IMR-90 (cell line): Measurements from ENCODE around the gene PARVB. TPM values are rescaled to one million over a fixed set of nuclear protein-coding genes. Genes with fewer than 3 reads are reported as not detected.

Experiments used
- ATAC-seq: fragments of 200-7000 bp; cut with Tn5 transposase; 2 replicates; pipeline ENCODE4 v1.9.1; 2020; ENCODE audit warnings: low read depth, mild to moderate bottlenecking, moderate library complexity
- BruUV-seq: library from RNA; stranded (reverse); fragments of 400-500 nt; replicated peaks from 2 replicates; lab custom pipeline; 2021; lab: Mats Ljungman, UMichigan
- CTCF ChIA-PET: fragments of 300-600 bp; formaldehyde crosslinking; extraction: SDS; loops from one replicate; lab custom pipeline; 2021; ENCODE audit warnings: antibody characterized with exemption; lab: Yijun Ruan, JAX
- POLR2A ChIA-PET: fragments of 300-600 bp; sonication (Branson Sonifier 250); formaldehyde crosslinking; loops from one replicate; lab custom pipeline; 2022; ENCODE audit warnings: antibody characterized with exemption; ENCODE audit not compliant: unreplicated experiment; lab: Charles Lee
- DNase-seq: peaks from one replicate; pipeline ENCODE4 v3.0.0; 2013
- H2AFZ ChIP-seq: replicated peaks from 2 replicates; pipeline ENCODE3; 2013; ENCODE audit warnings: low read length, mild to moderate bottlenecking; ENCODE audit not compliant: poor library complexity
- H2AK5ac ChIP-seq: 2 replicates; pipeline ENCODE4 v1.6.1; 2013; ENCODE audit warnings: low read depth, low read length, inconsistent platforms
- H2AK9ac ChIP-seq: replicated peaks from 2 replicates; pipeline ENCODE3; 2013; ENCODE audit warnings: mild to moderate bottlenecking, low read depth, low read length, moderate library complexity; ENCODE audit not compliant: poor library complexity
- H2BK120ac ChIP-seq: 2 replicates; pipeline ENCODE4 v1.6.1; 2013; ENCODE audit warnings: low read depth, low read length, inconsistent platforms
- H2BK15ac ChIP-seq: 3 replicates; pipeline ENCODE4 v1.6.1; 2013; ENCODE audit warnings: low read depth, low read length, inconsistent platforms
- H2BK20ac ChIP-seq: 2 replicates; pipeline ENCODE4 v1.6.1; 2013; ENCODE audit warnings: low read depth, mild to moderate bottlenecking, inconsistent platforms, low read length, moderate library complexity
- H2BK5ac ChIP-seq: 2 replicates; pipeline ENCODE4 v1.6.1; 2013; ENCODE audit warnings: mild to moderate bottlenecking, low read depth, low read length, inconsistent platforms; ENCODE audit not compliant: poor library complexity, severe bottlenecking
- H3K14ac ChIP-seq: replicated peaks from 2 replicates; pipeline ENCODE4 v1.6.1; 2013; ENCODE audit warnings: low read depth, low read length, inconsistent platforms
- H3K18ac ChIP-seq: 2 replicates; pipeline ENCODE4 v1.6.1; 2013; ENCODE audit warnings: low read depth, low read length, control low read depth
- H3K23ac ChIP-seq: 2 replicates; pipeline ENCODE4 v1.6.1; 2013; ENCODE audit warnings: low read depth, low read length, inconsistent platforms
- H3K27ac ChIP-seq: 2 replicates; pipeline ENCODE4 v1.5.1; 2013; ENCODE audit warnings: mild to moderate bottlenecking, control low read depth, low read length; ENCODE audit not compliant: insufficient read depth
- H3K27me3 ChIP-seq: 2 replicates; pipeline ENCODE4 v1.6.1; 2013; ENCODE audit warnings: low read length; ENCODE audit not compliant: control insufficient read depth, insufficient read depth
- H3K36me3 ChIP-seq: 2 replicates; pipeline ENCODE4 v1.6.1; 2013; ENCODE audit warnings: low read length, mixed read lengths; ENCODE audit not compliant: control insufficient read depth, insufficient read depth
- H3K4ac ChIP-seq: 2 replicates; pipeline ENCODE4 v1.6.1; 2013; ENCODE audit warnings: low read depth, low read length, inconsistent platforms
- H3K4me1 ChIP-seq: 2 replicates; pipeline ENCODE4 v1.6.1; 2013; ENCODE audit warnings: low read length, mixed read lengths; ENCODE audit not compliant: control insufficient read depth, insufficient read depth
- H3K4me2 ChIP-seq: 2 replicates; pipeline ENCODE4 v1.6.1; 2013; ENCODE audit warnings: low read depth, mild to moderate bottlenecking, control low read depth, low read length, moderate library complexity
- H3K4me3 ChIP-seq: 2 replicates; pipeline ENCODE4 v1.5.1; 2013; ENCODE audit warnings: low read depth, mild to moderate bottlenecking, control low read depth, low read length, moderate library complexity; ENCODE audit not compliant: insufficient read depth
- H3K56ac ChIP-seq: 2 replicates; pipeline ENCODE4 v1.6.1; 2013; ENCODE audit warnings: low read length, inconsistent platforms; ENCODE audit not compliant: insufficient read depth; ENCODE audit errors: extremely low read depth
- H3K79me1 ChIP-seq, 2 experiments: 2 replicates each; pipeline ENCODE4 v1.6.1; 2013; ENCODE audit warnings: low read length in 2 of 2, inconsistent platforms in 1 of 2, low read depth in 1 of 2
- H3K9ac ChIP-seq: 2 replicates; pipeline ENCODE4 v1.6.1; 2013; ENCODE audit warnings: low read depth, low read length, control low read depth
- H3K9me1 ChIP-seq: 2 replicates; pipeline ENCODE4 v1.6.1; 2013; ENCODE audit warnings: low read length, inconsistent platforms; ENCODE audit not compliant: insufficient read depth
- H3K9me3 ChIP-seq: 2 replicates; pipeline ENCODE4 v1.6.1; 2013; ENCODE audit warnings: low read length; ENCODE audit not compliant: control insufficient read depth, insufficient read depth
- H4K20me1 ChIP-seq: 2 replicates; pipeline ENCODE4 v1.6.1; 2013; ENCODE audit warnings: low read length, inconsistent platforms; ENCODE audit not compliant: insufficient read depth
- H4K5ac ChIP-seq: 2 replicates; pipeline ENCODE4 v1.6.1; 2013; ENCODE audit warnings: mild to moderate bottlenecking, low read depth, low read length, control low read depth
- H4K8ac ChIP-seq, 2 experiments: 2 replicates each; pipeline ENCODE4 v1.6.1; 2013; ENCODE audit warnings: low read depth in 2 of 2, low read length in 2 of 2, control low read depth in 1 of 2, inconsistent platforms in 1 of 2
- H4K91ac ChIP-seq: 2 replicates; pipeline ENCODE4 v1.6.1; 2013; ENCODE audit warnings: low read depth, low read length, inconsistent platforms; ENCODE audit not compliant: insufficient read depth
- BHLHE40 ChIP-seq: fragments of 150-350 bp; IDR thresholded peaks from 2 replicates; pipeline ENCODE4 v1.6.1; 2016; ENCODE audit warnings: mild to moderate bottlenecking, low read depth, low read length
- CEBPB ChIP-seq: IDR thresholded peaks from 2 replicates; pipeline ENCODE4 v1.6.1; 2012; ENCODE audit warnings: low read depth, low read length, improper control_type of control experiment
- CHD1 ChIP-seq: IDR thresholded peaks from 2 replicates; pipeline ENCODE4 v1.6.1; 2012; ENCODE audit warnings: low read depth, low read length, improper control_type of control experiment
- MXI1 ChIP-seq: IDR thresholded peaks from 2 replicates; pipeline ENCODE4 v1.6.1; 2012; ENCODE audit warnings: low read depth, mild to moderate bottlenecking, low read length, moderate library complexity, borderline replicate concordance
- RCOR1 ChIP-seq: IDR thresholded peaks from 2 replicates; pipeline ENCODE4 v1.6.1; 2012; ENCODE audit warnings: mild to moderate bottlenecking, low read length, improper control_type of control experiment; ENCODE audit not compliant: insufficient replicate concordance
- WGBS, 2 experiments: methylation state at CpG; one replicate each; pipeline versions ENCODE4 v1.1.5 to v1.1.7; 2013; ENCODE audit warnings: missing lambda C conversion rate in 2 of 2; ENCODE audit not compliant: insufficient read length in 1 of 2; ENCODE audit errors: extremely low coverage in 2 of 2; 5-methylcytosine and 5-hydroxymethylcytosine counted together
- dilution Hi-C: fragments of 300-500 bp; cut with HindIII; formaldehyde crosslinking; loops from one replicate; pipeline ENCODE4 v1.14.3; 2018; ENCODE audit warnings: low sequenced_read_pairs; ENCODE audit not compliant: unreplicated experiment
- in situ Hi-C: fragments of 300-500 bp; cut with MboI; formaldehyde crosslinking; loops from 3 replicates; pipeline ENCODE4 v1.14.3; 2019; ENCODE audit warnings: low sequenced_read_pairs, inconsistent platforms, mixed read lengths
- intact Hi-C: fragments of 100-400 bp; cut with micrococcal nuclease; formaldehyde crosslinking; loops from 2 replicates; pipeline ENCODE4 v1.10.0; 2022
- polyA plus RNA-seq, 3 experiments: library from polyadenylated mRNA; depleted of rRNA; stranded (reverse); fragments of >200 nt; gene quantifications; 2 replicates each; pipeline ENCODE4 v1.2.3, GENCODE V29; 2012; ENCODE audit warnings: low replicate concordance in 1 of 3
- total RNA-seq: library from RNA; depleted of rRNA; stranded (reverse); fragments of >200 nt; gene quantifications from 2 replicates; pipeline ENCODE4 v1.2.3, GENCODE V29; 2012

The PARVB gene
- total and polyA plus RNA-seq, 2 of the 4 experiments (the other 2 are of a cell fraction): 44.3 to 53.9 TPM

DNA sequence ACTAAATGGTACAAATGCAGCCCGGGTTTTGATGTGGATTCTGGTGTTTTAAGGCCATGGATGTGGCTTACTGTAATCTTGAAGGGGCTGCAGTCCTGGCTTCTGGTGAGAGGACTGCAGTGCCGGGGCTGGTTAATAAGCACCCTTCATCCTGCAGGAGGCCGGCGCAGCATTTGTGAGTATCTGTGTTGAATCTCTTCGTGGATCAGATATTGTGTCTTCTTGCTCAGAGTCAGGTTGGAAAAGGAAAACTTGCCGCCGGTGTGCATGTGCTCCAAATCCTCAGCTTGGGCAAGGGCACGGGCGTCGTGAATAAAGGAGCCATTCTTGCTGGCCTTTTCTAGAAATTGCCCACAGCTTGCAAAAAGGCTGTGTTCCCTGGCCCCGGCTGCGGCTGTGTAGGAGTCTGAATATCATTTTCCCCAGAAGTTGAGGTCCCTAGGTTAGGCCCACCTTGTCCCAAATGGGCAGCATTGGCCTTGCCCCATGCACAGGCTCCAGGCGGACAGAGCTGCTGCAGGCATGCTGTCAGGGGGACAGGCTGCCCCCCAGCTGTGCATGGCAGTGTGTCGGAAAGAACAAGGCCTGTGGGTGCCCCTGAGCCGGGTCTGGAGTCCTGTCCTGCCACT, 28.9 kb upstream of the PARVB start:
- ChIA-PET POLR2A (no interaction called here), CTCF (interaction anchor here (0.7 kb wide), 1 partner anchor 91 kb away, joined by 3 read pairs; no protein-coding TSS in a partner anchor)
- H2AK5ac ChIP-seq: no peak overlapping the region
- no peak overlapping the region for H3K14ac ChIP-seq
- intact Hi-C loops (no loop called here), dilution Hi-C loops (no loop called here), in situ Hi-C loops (loop anchor here (5.0 to 10.0 kb wide), 3 partner anchors 82 to 632 kb away; no protein-coding TSS in a partner anchor)
- H3K4me2 ChIP-seq: no peak overlapping the region
- peaks cover 0 to 15% of the 10 kb centered on the region in 2 experiments; a peak in 2 of 4 replicates for H3K79me1 ChIP-seq
- no peaks in the 10 kb centered on the region for H3K27me3 ChIP-seq
- no peak overlapping the region for H3K18ac ChIP-seq
- WGBS, 2 experiments: 87% methylated on average over 5 of the region's 15 CpGs; no CpG with 5 or more reads in 1 of the 2 experiments
- no peak for ATAC-seq
- H3K27ac ChIP-seq: no peak overlapping the region
- H4K5ac ChIP-seq: no peak overlapping the region
- DNase-seq: no peak
- no peaks in the 10 kb centered on the region for H3K9me3 ChIP-seq
- H3K9ac ChIP-seq: no peak overlapping the region
- no peak overlapping the region for H2BK20ac ChIP-seq
- peaks cover 7% of the 10 kb centered on the region; the same call in 1 of the 2 replicates for H3K4me1 ChIP-seq
- TF ChIP-seq CEBPB (no peak), RCOR1 (no peak), MXI1 (no peak), BHLHE40 (no peak), CHD1 (no peak)
- no peak overlapping the region for H3K56ac ChIP-seq
- no peak overlapping the region for H2AFZ ChIP-seq
- no peak overlapping the region for H2BK120ac ChIP-seq
- H4K8ac ChIP-seq: no peak overlapping the region
- H2AK9ac ChIP-seq: no peak overlapping the region
- H2BK15ac ChIP-seq: no peak overlapping the region
- H3K4ac ChIP-seq: no peak overlapping the region
- no peak overlapping the region for H3K23ac ChIP-seq
- H2BK5ac ChIP-seq: no peak overlapping the region
- peaks cover 57% of the 10 kb centered on the region for H3K36me3 ChIP-seq
- H3K9me1 ChIP-seq: no peaks in the 10 kb centered on the region
- H4K20me1 ChIP-seq: peaks cover 15% of the 10 kb centered on the region
- no peak overlapping the region for H4K91ac ChIP-seq
- no peak overlapping the region for H3K4me3 ChIP-seq
- no TSS peak for BruUV-seq
